Superior temporal gyrus (tissue), 1 donor: ENCODE results near the gene SYT9.

ENCODE experiments used
- DNase-seq: peaks from one replicate; pipeline ENCODE4 v3.0.0-alpha.2; 2016; ENCODE audit errors: extremely low spot score

The SYT9 gene

DNA sequence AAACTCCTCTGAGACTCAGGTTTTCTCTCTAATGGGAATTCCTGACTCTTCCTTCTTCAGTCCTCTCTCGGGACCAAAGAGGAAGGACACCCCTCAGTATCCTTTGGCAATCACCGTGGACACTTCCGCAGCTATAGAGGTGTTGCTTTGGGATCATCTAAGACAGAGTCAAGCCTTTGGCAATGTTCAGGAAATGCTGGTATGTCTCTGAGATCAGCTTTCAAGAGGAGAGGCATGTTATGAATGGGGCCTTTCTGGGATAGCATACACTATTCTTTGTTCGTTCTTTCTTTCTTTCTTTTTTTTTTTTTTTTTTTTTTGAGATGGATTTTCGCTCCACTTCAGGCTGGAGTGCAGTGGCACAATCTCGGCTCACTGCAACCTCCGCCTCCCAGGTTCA is 219.4 kb downstream of the SYT9 start:
- no peak for DNase-seq

DNA sequence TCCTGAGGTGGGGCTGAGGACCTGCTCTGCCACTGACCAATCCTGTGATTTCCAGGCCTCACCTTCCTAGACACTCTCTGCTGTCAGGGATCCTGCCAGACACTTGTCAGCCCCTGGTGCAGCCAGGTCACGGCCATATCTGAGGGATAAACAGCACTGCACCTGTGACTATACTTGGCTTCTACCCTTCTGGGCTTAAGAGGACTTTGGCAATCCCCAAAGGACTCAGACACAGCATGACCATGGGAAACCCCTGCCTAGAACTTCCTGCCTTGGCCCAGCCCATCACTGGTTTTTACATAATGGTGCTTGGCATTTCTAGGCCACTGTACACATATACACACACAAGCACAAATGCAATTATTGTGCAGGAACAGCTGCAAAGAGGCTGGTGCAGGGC is 222.0 kb downstream of the SYT9 start:
- no peak for DNase-seq

DNA sequence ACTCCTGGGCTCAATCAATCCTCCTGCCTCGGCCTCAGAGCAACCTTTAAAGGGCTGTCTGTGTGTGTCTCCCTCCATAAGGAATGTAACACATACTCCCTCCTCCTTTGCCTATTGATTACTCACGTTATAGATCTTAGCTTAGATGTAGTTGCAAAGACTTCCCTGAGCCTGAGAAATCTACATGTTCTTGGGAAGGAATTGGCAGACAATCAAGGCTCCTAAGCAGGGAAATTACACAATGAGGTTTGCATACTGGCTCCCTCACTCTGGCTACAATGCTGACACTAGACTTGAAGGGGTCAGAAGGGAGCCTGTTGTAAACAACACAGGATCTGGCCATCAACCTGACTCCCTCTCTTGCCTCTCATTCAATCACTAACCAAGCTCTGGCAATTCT is 228.4 kb downstream of the SYT9 start:
- DNase-seq: no peak

DNA sequence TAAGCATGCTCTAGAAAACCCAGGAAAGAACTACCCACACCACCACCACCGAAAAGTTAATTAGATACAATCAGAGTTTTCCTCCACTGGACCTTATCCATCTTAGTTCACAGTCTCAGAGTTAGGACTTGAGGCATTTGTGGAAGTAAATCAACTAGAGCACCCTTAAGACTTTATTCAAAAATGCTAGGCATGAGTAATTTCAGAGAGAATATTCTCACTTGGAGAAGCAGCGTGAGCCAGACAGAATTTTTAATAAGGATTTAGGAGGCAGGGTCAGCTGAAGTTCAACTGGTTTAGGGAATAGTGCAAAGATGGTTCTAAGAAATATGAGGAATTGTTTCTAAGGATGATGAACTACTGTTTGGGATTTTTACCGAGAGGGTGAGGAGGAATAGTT is 232.4 kb downstream of the SYT9 start:
- no peak for DNase-seq

DNA sequence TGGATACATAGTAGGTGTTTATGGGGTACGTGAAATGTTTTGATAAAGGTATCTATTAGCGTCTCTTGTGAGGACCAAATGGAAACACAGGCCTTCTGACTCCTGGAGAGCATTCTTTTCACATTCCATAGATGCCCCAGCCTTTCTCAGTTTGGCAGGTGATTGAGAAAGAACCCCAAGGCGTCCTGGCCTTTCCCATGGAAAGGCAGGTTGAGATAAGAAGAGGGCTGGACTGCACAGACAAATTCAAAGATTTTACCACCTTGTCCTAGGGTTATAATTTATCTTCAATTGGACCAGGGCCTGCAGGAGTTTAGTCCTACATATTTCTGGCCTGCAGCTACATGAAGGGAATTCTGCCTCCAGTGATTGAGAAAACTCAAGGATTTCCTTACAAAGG is 232.9 kb downstream of the SYT9 start:
- no peak for DNase-seq

DNA sequence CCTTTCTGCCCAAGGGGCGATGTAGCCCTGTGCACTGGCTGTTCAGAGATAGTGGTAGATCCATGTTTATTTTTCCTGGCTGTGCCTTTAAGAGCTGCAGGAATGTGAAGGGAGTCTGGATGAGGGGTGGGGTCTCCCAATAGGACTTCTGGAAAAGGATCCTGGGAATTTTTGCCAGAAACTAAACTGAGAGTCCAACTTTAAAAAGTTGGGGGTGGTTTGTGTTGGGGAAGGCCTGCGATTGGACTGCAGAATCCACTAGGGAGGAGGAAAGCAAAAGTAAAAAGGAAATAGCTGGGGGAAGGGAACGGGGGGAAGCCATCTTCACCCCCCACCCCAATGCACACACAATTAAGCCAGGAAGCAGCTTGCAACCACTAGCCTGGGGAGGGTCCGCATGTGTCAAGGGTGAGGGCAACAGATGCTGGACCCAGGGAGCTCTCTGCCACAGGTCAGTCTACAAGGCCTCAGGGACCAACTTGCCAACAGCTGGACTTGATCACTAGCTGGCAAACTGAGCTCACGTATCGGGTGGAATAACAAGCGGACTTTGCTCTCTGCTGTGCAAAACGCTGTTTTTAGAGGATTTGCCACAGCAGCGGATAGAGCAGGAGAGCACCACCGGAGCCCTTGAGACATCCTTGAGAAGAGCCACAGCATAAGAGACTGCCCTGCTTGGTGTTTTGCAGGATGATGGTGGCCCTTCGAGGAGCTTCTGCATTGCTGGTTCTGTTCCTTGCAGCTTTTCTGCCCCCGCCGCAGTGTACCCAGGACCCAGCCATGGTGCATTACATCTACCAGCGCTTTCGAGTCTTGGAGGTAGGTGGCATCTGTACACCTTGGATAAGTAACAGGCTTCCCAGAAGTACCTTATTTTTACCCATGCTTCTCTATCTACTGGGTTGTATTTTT is 233.7 kb downstream of the SYT9 start, which contains the start of gene OLFML1:
OLFML1 (plus strand) TSS at position 321 of the 912 bp plus-strand sequence; CDS start at position 691, 370 bp downstream.
- DNase-seq: no peak

DNA sequence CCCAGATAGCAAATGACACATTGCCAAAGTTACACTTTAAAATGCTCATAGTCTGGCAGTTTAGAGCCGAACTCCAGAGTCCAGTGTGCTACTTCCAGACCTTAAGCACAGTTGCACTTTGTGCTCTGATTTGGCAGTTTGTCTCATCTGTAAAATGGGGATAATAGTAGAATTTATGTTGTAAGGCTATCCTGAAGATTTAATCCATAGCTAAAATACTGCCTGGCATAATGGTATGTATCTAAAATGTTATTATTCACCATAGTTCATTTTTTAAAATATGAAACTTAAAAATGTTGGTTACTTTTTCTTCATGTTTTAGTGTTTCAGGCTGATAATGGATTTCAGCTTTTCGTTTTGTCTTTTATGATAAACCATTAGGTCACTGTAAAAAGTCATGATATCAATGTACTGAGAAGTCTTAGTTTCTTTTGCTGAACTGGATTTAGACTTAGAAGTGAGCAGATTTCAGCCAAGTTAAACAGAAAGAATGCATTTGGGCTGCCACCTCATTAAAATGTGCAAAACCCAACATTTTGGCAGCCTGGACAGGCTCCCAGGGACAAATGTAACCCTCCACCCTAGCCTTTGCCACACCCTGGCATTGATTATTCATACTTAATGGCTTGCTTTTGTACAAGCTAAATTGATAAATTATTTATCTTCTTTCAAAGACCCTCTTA is 234.5 kb downstream of the SYT9 start:
- DNase-seq: no peak

DNA sequence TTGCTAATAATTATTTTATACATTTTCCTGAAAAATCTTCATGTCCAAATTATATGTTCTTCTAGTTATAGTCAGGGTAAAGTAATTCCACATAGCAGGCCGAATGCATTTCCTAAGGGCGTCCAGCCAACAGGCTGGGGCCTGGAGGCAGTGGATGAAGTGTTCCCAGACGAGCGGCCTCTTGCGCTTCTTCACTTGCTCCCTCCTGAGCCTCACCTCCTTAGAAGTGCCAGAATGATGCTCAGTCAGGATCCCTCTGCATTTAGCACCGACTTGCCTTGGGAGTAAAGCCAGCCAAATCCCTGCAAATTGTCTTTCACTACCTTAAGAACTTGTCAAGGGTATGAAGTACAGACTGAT is 235.1 kb downstream of the SYT9 start:
- DNase-seq: no peak

DNA sequence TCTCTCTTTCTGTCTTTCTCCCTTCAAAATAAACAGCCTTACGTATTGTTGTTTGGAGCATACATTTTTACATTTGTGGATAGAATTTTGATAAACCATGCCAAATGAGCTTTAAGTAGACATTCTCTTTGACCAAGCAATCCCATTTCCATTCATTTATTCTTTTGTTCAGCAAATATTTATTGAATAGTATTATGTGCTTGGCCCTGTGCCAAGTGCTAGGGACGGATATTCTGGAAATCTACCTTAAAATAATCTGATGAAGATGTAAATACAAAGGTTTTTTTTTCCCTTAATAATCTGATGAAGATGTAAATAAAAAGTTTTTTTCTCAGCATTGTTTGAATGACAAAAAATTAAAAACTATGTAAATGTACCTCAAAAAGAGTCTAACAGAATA is 235.7 kb downstream of the SYT9 start:
- no peak for DNase-seq

DNA sequence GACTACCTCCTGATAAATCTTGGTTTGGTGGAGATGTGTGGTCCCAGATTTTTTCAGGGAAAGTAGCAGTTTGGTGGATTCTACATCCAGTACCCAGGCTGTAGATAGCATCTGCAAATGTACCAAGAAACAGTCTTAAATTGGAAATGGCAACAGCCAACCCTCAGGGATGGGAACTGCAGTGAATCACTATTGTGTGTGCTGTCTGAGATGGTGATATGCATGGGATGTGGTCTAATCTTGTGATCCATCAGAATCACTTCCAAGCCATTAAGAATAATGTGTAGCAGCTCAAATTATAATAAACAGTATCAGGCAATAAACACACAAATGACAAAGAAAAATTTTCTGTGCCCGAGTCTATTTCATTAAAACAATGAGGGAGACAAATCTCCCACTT is 237.0 kb downstream of the SYT9 start:
- no peak for DNase-seq

DNA sequence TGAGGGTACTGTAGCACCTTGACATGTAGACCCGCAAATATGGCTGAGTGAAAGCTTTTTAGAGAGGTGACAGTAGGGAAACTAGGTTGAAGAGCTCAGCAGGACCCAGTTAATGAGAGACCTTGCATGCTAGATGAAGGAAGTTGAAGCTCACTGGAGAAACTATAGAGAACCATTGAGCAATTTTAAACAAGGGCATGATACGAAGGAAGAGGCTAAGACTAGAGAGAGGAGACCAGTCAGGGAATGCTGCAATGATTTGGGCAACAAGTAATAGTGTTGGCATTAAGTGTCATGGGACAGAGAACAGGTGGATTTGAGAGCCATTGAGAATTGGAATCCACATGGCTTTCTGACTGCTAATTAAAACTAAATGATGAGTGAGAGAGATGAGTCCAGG is 237.7 kb downstream of the SYT9 start:
- no peak for DNase-seq

DNA sequence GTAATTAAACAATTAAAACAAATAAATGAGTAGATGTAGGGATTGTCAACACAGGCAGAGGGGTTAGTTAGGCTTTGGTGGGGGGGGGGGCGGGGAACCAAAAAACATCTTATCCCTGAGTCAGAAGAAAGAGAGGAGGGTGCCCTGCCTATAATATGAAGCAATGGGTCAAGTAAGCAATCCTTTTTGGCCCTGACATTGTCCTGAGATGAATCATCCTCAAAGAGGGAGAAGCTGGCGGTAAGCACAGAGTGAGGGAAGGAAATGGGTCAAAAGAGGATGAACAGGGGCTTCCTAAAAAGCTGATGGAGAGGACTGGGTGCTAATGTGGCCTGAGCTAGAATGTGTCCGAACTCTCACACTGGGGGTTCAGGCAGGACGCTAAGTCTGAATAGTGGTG is 238.3 kb downstream of the SYT9 start:
- DNase-seq: no peak

DNA sequence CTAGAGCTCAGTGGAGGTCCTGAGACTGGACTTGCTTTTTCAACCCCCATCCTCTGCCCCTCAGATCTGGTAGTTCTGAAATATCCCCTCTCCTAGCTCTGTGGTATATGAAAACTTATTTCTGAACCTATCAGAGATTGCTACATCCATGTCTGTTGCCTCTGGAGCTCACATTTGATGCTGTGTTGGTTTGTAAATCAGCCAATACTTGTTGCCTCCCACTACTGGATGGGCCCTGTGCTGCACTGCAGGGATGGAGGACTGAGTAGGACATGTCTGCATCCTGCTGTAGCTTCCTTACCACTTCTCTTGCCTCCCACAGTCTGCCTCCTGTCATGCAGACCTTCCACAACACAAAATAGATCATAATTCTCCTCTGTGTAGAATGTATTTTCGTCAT is 238.8 kb downstream of the SYT9 start:
- no peak for DNase-seq

DNA sequence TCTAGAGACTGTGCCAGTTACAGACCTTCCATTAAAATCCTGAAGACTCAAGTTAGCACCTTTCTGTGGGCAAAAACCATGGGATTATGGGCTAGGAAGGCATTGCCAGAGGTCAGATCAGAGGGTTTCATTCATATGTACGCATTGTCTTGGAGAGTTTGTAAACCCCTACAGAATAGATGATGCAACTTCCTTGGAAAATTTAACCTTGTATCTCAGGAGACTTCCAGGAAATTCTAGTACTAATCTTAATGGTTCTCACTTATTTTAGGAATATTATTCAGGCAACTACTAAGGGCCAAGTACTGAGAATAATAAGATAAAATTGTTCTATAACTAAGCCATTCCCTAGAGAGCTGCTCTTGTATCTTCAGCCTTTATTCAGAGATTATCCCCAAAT is 240.5 kb downstream of the SYT9 start:
- DNase-seq: no peak

DNA sequence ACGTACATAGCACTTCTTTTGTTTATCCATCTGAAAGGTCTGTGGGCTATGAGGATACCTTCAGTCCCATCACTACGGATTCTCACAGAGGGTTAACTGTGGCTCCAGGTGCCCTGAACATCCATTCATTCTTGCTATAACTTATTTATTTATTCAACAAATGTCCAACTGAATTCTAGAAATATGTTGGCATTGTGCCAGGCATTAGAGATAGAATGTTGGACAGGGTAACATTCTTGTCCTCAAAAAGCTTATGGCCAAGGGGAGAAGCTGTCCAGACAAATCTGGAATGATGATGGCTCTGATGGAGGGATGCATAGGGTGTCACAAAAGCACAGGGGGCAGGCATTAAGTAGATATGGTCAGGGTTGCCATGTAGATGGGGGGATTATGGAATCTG is 242.0 kb downstream of the SYT9 start:
- DNase-seq: no peak

DNA sequence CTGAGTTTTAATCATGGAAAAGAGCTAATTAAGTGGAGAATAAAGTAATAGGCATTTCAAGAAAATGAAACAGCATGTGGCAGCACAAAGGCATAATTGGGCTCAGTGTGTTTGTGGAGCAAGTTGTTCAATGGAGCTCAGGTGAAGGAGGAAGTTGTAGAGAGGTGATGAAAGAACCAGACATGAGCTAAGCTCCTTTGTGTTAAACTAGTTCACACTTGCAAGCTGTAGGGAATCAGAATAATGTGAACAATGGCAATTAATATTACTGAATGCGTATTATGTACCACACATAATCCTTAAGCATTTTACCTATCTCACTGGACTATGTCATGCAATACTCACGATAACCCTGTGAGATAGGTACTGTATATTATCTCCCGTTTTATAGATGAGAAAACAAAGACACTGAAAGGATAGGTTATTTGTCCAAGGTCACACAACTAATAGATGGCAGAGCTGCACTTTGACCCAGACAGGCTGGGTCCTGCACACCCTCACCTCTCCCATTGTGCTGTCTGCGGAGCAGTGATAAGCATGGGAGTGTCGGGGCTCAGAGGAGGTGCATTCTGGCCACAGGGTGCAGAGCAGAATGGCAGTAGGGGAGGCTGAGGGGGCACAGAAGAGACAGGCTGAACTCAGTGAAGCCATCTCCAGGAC is 242.5 kb downstream of the SYT9 start:
- DNase-seq: no peak

DNA sequence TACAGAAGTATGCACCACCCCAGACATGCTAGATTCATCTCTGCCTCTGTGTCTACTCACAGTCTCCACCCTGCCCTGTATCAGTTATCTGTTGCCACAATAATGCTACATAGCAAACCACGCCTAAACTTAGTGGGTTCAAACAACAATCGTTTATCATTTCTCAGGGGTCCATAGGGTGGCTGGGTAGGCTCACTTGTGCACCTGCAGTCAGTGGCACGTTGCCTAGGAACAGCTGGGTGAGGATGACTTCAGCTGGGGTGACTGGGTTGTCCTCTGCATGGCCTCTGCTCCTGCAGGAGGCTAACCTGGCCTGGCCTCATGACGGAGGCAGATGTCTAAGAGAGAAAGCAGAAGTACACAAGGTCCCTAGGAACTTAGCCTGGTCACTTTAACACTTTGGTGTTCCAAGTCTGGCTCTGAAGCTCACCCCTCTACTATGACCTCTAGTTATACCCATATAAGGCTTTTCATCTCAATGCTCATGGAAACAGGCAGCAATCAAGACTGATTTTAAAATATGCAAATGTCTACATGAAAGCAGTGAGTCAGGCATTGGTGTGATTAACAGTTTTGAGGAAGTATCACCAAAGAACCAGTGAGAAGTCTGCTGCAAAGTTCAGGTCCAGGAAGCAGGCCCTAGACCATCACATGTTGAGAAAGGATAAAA is 244.3 kb downstream of the SYT9 start:
- no peak for DNase-seq

DNA sequence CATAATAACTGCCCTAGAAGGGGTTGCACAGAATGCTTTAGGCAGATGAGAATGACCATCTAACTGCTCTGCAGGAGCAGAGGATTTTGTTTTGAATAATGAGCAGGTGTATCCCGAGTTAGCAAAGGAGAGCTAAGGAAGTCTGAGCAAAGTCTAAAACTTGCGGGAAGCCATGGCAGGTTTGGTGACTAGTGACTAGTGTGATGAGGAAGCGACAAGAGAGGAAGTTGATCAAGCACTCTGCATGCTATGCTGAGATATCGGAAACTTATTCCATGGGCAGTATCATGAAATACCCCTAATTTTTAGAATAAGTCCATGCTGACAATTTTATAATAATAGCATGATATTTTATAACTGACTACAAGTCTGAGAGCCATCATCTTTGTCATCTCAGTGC is 246.5 kb downstream of the SYT9 start:
- DNase-seq: no peak

DNA sequence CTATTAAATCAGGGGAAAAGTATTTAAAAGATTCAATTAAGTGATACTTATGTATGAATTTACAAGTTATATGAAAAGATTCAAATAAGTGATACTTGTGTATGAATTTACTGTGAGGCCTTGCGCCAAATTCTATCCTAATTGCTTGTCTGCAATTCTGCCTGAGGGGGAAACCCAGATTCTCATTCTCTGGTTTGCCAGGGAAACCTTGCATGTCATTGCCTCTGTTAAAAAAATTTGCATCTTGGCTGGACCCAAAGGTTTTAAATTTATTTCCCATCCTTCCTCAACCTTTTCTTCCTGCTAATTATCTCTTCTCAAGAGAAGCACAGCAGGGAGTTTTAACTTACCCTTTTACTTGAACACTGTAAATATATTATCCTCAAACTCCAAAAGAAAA is 247.4 kb downstream of the SYT9 start:
- no peak for DNase-seq

DNA sequence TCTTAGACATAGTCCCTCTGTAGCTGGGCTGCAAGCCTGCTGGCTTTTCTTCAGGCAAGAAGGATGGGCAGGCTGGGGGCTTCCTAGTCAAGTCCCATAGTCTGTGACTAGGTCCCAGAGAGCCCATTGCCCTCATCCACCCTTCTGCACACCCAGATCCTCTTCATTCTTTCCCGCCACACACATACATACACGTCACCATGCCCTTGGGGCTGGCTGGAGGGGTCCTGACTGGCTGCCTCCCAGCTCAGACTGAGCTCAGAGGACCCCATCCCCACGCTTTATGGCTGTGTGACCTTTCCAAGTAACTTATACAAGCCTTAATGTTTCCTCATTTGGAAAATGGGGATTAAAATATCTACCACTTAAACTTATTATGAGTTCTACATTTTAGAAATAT is 248.5 kb downstream of the SYT9 start:
- DNase-seq: no peak

DNA sequence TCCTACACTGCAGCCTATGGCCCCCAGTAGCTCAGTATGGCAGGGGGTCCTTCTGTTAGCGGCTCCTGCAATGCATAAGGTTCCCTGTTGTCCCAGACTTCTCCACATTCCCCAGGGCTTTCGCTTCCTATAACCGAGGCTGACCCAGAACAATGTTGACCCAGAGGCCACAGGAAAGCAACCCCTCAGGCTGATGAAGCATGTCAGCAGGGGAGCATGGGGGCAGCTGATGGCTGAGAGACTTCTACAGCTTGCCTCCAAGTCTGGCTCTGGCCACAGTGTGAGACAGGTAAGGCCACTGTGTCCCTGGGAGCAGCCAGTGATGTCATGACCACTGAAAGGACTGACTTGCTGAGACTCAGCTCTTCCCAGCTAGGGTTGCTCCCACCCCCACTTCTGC is 249.5 kb downstream of the SYT9 start:
- DNase-seq: no peak

DNA sequence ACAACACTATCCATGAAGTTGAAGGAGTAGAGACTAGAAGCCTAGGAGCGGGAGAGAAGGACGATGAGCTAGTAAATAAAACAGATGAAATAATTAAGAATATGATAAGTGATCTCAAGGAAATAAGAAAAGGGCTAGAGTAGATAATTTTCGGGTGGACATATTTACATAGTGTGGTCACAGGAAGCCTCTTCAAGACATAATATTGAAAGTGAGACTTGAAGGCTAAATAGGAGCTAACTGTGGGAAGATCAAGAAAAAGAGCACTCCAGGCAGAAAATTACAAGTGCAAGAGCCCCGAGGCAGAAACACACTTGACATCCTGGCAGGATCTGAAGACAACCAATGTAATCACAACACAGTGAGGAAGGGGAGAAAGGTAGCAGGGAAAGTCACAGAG is 250.2 kb downstream of the SYT9 start:
- no peak for DNase-seq
